Endothelial cell of umbilical vein (primary cell): ENCODE results near the gene PLEKHG4B. TPM values are rescaled to one million over a fixed set of nuclear protein-coding genes. Genes with fewer than 3 reads are reported as not detected.

Experiments used
- BruUV-seq: library from RNA; stranded (reverse); fragments of 400-500 nt; replicated peaks from 2 replicates; lab custom pipeline; 2021; lab: Mats Ljungman, UMichigan
- CTCF ChIA-PET: fragments of 300-600, 350-600 bp; sonication (Branson Sonifier 250); formaldehyde crosslinking; loops from one replicate; lab custom pipeline; 2021; ENCODE audit warnings: antibody characterized with exemption, inconsistent platforms; lab: Charles Lee
- POLR2A ChIA-PET: fragments of 300-600, 350-600 bp; sonication (Branson Sonifier 250); formaldehyde crosslinking; loops from one replicate; lab custom pipeline; 2021; ENCODE audit warnings: antibody characterized with exemption, inconsistent platforms; lab: Charles Lee
- DNase-seq: peaks from one replicate; pipeline ENCODE4 v3.0.0-alpha.2; 2011; ENCODE audit warnings: low read depth, low spot score
- FAIRE-seq: peaks from 2 replicates; lab custom pipeline; 2011; peaks lifted over from hg19 to GRCh38; lab: Jason Lieb, UNC
- H2AFZ ChIP-seq: 2 replicates; pipeline ENCODE4 v1.6.0; 2012; ENCODE audit warnings: low read depth, low read length, control low read depth, inconsistent platforms
- H3K27ac ChIP-seq: 2 replicates; pipeline ENCODE4 v1.5.1; 2011; ENCODE audit warnings: low read depth, mild to moderate bottlenecking, control low read depth, low read length, moderate library complexity; ENCODE audit not compliant: insufficient read depth
- H3K27me3 ChIP-seq, 2 experiments: 2 replicates each; pipeline versions ENCODE4 v1.6.0 to v1.6.1; 2011; ENCODE audit warnings: low read length in 2 of 2, mixed read lengths in 1 of 2; ENCODE audit not compliant: control insufficient read depth in 2 of 2, insufficient read depth in 2 of 2
- H3K36me3 ChIP-seq, 2 experiments: 2 replicates in 1 of 2; 3 replicates in 1 of 2; pipeline ENCODE4 v1.5.1; 2011; ENCODE audit warnings: low read length in 2 of 2, mild to moderate bottlenecking in 1 of 2, moderate library complexity in 1 of 2; ENCODE audit not compliant: control insufficient read depth in 2 of 2, insufficient read depth in 2 of 2; ENCODE audit errors: extremely low read depth in 1 of 2
- H3K4me1 ChIP-seq: 3 replicates; pipeline ENCODE4 v1.5.1; 2011; ENCODE audit warnings: mild to moderate bottlenecking, low read length; ENCODE audit not compliant: control insufficient read depth, insufficient read depth; ENCODE audit errors: extremely low read depth
- H3K4me2 ChIP-seq: 2 replicates; pipeline ENCODE4 v1.6.1; 2011; ENCODE audit warnings: low read length, control low read depth, mixed read lengths; ENCODE audit not compliant: insufficient read depth
- H3K4me3 ChIP-seq, 3 experiments: fragments of 200-600 bp in 1 of 3; sonication (generic), shearing (Covaris generic) in 1 of 3; replicated peaks in 1 of 3; 2 replicates each; pipeline ENCODE4 v1.5.1; 2011 to 2016; ENCODE audit warnings: control low read depth in 3 of 3, low read length in 3 of 3, mild to moderate bottlenecking in 2 of 3, inconsistent platforms in 1 of 3, low read depth in 1 of 3, moderate library complexity in 1 of 3; ENCODE audit not compliant: insufficient read depth in 1 of 3
- H3K79me2 ChIP-seq: 2 replicates; pipeline ENCODE4 v1.6.0; 2012; ENCODE audit warnings: low read length, inconsistent platforms; ENCODE audit not compliant: control insufficient read depth, insufficient read depth
- H3K9ac ChIP-seq: replicated peaks from 2 replicates; pipeline ENCODE3; 2011; ENCODE audit warnings: low read length, control low read depth; ENCODE audit not compliant: insufficient read depth; ENCODE audit errors: extremely low read depth
- H3K9me1 ChIP-seq: replicated peaks from 3 replicates; pipeline ENCODE4 v1.6.0; 2011; ENCODE audit warnings: mild to moderate bottlenecking, low read length; ENCODE audit not compliant: control insufficient read depth, insufficient read depth; ENCODE audit errors: extremely low read depth
- H3K9me3 ChIP-seq: replicated peaks from 2 replicates; pipeline ENCODE4 v1.5.1; 2012; ENCODE audit warnings: low read length, inconsistent platforms; ENCODE audit not compliant: control insufficient read depth, insufficient read depth
- H4K20me1 ChIP-seq: replicated peaks from 2 replicates; pipeline ENCODE3; 2011; ENCODE audit warnings: mild to moderate bottlenecking, low read length; ENCODE audit not compliant: control insufficient read depth, insufficient read depth; ENCODE audit errors: extremely low read depth
- EZH2 ChIP-seq: IDR thresholded peaks from 2 replicates; pipeline ENCODE4 v1.6.1; 2012; ENCODE audit warnings: borderline replicate concordance, low read depth, mild to moderate bottlenecking, moderate library complexity, low read length, inconsistent platforms; ENCODE audit not compliant: severe bottlenecking
- FOS ChIP-seq: IDR thresholded peaks from 2 replicates; pipeline ENCODE4 v1.6.1; 2011; ENCODE audit warnings: mild to moderate bottlenecking, low read length, moderate library complexity, borderline replicate concordance; ENCODE audit not compliant: insufficient read depth
- JUN ChIP-seq: IDR thresholded peaks from 2 replicates; pipeline ENCODE4 v1.6.1; 2011; ENCODE audit warnings: borderline replicate concordance, low read depth; ENCODE audit not compliant: insufficient read length, insufficient read depth
- POLR2A ChIP-seq: IDR thresholded peaks from 2 replicates; pipeline ENCODE4 v1.6.1; 2012; ENCODE audit warnings: low read depth, mild to moderate bottlenecking, control low read depth, low read length
- POLR2AphosphoS5 ChIP-seq: IDR thresholded peaks from 2 replicates; pipeline ENCODE4 v1.6.1; 2012; ENCODE audit warnings: low read depth, mild to moderate bottlenecking, control low read depth, low read length, moderate library complexity; ENCODE audit not compliant: insufficient read depth
- dilution Hi-C: fragments of 300-500 bp; cut with MboI; formaldehyde crosslinking; loops from one replicate; pipeline ENCODE4 v1.15.0; 2019; ENCODE audit warnings: low sequenced_read_pairs; ENCODE audit not compliant: extremely low pct_ligation_motif_present
- intact Hi-C: fragments of 100-400 bp; cut with micrococcal nuclease; formaldehyde crosslinking; loops from one replicate; pipeline ENCODE4 v1.10.0; 2022
- polyA plus RNA-seq, 4 experiments: library from polyadenylated mRNA; depleted of rRNA in 3 of 4; stranded (reverse) in 3 of 4; unstranded in 1 of 4; fragments of >200 nt; gene quantifications; 2 replicates each; pipeline versions ENCODE4 v1.2.1 to v1.2.3, GENCODE V29; 2011 to 2012; ENCODE audit warnings: missing spikeins in 1 of 4
- total RNA-seq: library from RNA; stranded (reverse); gene quantifications from 2 replicates; pipeline ENCODE4 v1.2.3, GENCODE V29; 2021
- TF ChIP-seq, protein P1 (sequence below), 2 donors: IDR thresholded peaks; 1 replicate in 1 of 2; 2 replicates in 1 of 2; pipeline ENCODE4 v1.5.1; 2011; ENCODE audit warnings: low read length in 2 of 2, mild to moderate bottlenecking in 2 of 2, moderate library complexity in 2 of 2, control low read depth in 1 of 2, inconsistent platforms in 1 of 2, low read depth in 1 of 2; ENCODE audit not compliant: insufficient read depth in 1 of 2; ENCODE audit errors: extremely low read depth in 1 of 2
- TF ChIP-seq, protein P2 (sequence below): IDR thresholded peaks from 2 replicates; pipeline ENCODE4 v1.6.1; 2011; ENCODE audit not compliant: insufficient read depth, insufficient read length

Gene PLEKHG4B
- total and polyA plus RNA-seq, 2 donors (not counting 3 experiments of a cell fraction or from before 2014, with no cell fraction given), result not detected

DNA sequence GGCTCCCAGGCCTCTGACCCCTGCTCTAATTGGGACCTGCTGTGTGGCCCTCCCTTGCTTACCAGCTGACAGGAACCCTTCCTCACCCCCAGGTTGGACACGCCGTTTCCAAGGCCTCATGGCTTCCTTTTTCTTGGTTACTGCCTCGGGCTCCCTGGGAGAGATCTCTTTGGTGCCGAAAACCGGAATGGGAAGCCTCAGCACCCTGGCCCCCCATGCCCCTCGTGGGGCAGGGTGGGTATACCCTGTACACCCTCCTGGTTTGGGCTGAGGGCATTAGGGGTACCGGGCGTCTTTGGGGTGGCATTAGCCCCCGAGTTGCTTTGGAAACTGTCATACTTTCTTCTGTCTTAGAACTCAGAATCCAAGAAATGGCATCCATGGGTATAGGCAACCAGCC is 89.2 kb downstream of the PLEKHG4B start:
- DNase-seq (no peak), FAIRE-seq (no peak)
- Histone ChIP-seq H3K27ac (no peak overlapping the region), H3K4me2 (no peak overlapping the region), H3K9ac (no peak overlapping the region), H3K9me3 (no peaks in the 10 kb centered on the region), H3K79me2 (no peaks in the 10 kb centered on the region), H3K4me1 (no peaks in the 10 kb centered on the region), H2AFZ (no peak overlapping the region), H3K9me1 (no peaks in the 10 kb centered on the region), H3K36me3 (no peaks in the 10 kb centered on the region), H3K4me3 (no peak overlapping the region), H3K27me3 (peaks cover 8 to 10% of the 10 kb centered on the region in 2 experiments), H4K20me1 (no peaks in the 10 kb centered on the region)
- dilution Hi-C loops, result no loop called here
- no TSS peak for BruUV-seq
- TF ChIP-seq, protein P1, sequence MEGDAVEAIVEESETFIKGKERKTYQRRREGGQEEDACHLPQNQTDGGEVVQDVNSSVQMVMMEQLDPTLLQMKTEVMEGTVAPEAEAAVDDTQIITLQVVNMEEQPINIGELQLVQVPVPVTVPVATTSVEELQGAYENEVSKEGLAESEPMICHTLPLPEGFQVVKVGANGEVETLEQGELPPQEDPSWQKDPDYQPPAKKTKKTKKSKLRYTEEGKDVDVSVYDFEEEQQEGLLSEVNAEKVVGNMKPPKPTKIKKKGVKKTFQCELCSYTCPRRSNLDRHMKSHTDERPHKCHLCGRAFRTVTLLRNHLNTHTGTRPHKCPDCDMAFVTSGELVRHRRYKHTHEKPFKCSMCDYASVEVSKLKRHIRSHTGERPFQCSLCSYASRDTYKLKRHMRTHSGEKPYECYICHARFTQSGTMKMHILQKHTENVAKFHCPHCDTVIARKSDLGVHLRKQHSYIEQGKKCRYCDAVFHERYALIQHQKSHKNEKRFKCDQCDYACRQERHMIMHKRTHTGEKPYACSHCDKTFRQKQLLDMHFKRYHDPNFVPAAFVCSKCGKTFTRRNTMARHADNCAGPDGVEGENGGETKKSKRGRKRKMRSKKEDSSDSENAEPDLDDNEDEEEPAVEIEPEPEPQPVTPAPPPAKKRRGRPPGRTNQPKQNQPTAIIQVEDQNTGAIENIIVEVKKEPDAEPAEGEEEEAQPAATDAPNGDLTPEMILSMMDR (IDR thresholded peaks at IDR 0.05; ENCODE audit: extremely low read depth in 1 of 2, insufficient read depth in 1 of 2, low read depth in 1 of 2, low read length in 2 of 2), result no peak
- TF ChIP-seq FOS (no peak), EZH2 (no peak), POLR2A (no peak), JUN (no peak), POLR2AphosphoS5 (no peak)
- TF ChIP-seq, protein P2, sequence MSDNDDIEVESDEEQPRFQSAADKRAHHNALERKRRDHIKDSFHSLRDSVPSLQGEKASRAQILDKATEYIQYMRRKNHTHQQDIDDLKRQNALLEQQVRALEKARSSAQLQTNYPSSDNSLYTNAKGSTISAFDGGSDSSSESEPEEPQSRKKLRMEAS, result no peak
- ChIA-PET CTCF (interaction anchor here (1.4 kb wide), 1 partner anchor 8 kb away, joined by 11 read pairs; no protein-coding TSS in a partner anchor), POLR2A (no interaction called here)
- intact Hi-C loops, result no loop called here
